HG03039 (cell line): ENCODE results near the gene PIGZ.
"Not testable (repeated sequence)": the region's sequence is repeated elsewhere in the genome, so short reads cannot be mapped to it uniquely, and the experiment has no call there.

Experiments
- ATAC-seq: cut with Tn5 transposase; IDR thresholded peaks from one replicate; pipeline ENCODE4 v1.9.1; 2021; ENCODE audit warnings: mild to moderate bottlenecking, moderate library complexity; ENCODE audit not compliant: unreplicated experiment

PIGZ gene

GRCh38 chr3:196962108-196962929 lies 6.3 kb downstream of the PIGZ start:
- no peak for ATAC-seq

DNA sequence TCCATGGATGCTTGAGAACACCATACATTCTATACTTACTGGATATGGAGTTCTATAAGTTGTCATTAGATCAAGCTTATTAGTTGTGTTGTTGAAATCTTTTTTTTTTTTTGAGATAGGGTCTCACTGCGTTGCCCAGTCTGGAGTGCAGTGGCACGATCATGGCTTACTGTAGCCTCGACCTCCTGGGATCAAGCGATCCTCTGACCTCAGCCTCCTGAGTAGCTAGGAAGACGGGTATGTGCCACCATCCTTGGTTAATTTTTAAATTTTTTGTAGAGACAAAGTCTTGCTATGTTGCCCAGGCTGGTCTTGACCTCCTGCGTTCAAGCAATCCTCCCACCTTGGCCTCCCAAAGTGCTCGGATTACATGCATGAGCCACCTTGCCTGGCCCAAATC lies 13.8 kb downstream of the PIGZ start:
- no peak for ATAC-seq

GRCh38 chr3:196951371-196951770 lies 17.3 kb downstream of the PIGZ start:
- ATAC-seq: no peak

DNA sequence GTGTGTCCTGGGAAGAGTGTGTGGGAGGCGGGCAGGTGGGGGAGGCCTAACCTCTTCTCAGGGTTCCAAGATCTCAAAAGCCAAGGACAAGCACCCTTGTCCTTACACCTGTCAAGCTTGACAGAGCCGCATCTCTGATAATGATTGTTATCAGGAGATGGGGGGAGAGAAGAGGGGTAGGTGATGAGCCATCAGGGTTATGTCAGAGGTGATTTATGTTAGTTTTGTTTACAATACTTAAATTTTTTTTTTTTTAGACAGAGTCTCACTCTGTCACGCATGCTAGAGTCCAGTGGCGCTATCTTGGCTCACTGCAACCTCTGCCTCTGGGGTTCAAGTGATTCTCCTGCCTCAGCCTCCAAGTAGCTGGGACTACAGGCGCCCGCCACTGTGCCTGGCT lies 18.9 kb downstream of the PIGZ start:
- no peak for ATAC-seq

GRCh38 chr3:196949285-196949619 lies 19.4 kb downstream of the PIGZ start:
- no peak for ATAC-seq

DNA sequence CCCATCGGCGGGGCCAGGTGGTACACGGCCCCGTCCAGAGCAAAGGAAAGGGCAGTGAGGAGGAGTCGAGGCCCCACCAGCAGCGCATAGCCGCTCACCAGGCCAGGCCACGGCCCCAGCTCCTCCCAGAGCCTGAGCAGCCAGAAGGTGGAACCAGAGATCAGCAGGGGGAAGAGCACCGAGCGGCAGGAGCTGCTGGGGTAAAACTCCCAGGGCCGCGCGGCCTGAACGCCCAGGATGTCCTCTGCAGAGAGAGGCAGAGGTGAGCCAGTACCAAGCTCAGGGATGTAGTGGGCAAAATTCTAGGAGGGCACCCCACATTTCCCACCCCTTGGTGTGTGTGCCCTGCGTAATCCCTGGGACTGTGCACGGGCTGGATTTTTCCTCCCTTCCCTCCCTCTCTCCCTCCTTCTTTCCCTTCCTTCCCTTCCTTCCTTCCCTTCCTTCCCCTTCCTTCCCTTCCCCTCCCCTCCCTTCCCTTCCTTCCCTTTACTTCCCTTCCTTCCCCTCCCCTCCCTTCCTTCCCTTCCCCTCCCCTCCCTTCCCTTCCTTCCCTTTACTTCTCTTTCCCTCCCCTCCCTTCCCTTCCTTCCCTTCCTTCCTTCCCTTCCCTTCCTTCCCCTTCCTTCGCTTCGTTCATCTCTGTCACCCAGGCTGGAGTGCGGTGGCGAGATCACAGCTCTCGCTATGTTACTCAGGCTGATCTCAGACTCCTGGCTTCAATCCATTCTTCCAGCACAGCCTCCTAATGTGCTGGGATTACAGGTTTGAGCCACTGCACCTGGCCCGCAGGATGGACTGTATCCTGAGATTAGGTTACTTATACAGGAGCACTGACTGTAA lies 20.0 kb downstream of the PIGZ start:
- ATAC-seq: no peak

DNA sequence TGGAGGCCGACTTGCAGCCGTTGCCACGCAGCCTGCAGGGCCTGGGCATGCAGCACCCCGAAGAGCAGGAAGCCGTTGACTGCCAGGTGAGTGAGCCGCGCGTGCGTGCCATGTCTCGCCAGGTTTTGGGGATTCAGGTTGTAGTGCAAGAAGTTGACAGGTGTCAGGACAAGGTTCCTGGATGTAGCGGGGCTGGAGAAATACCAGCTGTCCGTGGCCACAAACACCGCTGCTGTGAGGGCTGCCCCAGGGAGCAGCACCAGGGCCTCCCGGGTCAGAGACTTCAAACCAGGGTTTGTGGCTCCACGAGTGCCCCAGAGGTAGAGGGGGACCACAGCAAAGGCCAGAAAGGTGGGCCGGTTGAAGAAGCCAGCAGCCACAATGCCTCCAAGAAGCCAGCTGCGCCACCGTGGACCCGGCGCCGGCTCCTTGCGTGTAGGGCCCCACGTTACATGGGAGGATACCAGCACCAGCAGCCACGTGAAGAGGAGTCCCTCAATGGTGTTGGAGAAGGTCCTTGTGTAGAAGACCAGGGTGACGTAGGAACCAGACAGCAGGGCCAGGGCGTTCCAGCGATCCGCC lies 20.7 kb downstream of the PIGZ start:
- ATAC-seq: no peak

- no peak for ATAC-seq
These were observed 21.3 kb downstream of the PIGZ start for GRCh38 chr3:196947136-196947859.

GRCh38 chr3:196944037-196944790 lies 24.4 kb downstream of the PIGZ start:
- not testable (repeated sequence) for ATAC-seq

DNA sequence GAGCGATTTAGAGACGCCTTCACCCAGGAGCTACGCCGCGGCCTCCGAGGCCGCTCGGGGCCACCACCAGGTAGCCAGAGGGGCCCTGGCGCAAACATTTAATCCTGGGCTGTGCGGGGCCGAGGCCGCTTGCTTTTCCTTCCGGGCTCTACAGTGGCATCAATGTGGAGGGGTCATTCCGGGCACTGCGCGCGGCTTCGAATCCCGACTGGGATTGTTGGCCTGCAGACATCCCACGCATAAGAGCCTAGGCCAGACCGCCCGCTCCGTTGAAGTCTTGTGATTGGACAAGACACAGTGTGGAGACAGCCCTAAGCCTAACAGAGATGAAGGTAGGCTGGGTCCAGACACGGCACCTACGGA lies 25.7 kb downstream of the PIGZ start:
- peak; percentile 6 for ATAC-seq

DNA sequence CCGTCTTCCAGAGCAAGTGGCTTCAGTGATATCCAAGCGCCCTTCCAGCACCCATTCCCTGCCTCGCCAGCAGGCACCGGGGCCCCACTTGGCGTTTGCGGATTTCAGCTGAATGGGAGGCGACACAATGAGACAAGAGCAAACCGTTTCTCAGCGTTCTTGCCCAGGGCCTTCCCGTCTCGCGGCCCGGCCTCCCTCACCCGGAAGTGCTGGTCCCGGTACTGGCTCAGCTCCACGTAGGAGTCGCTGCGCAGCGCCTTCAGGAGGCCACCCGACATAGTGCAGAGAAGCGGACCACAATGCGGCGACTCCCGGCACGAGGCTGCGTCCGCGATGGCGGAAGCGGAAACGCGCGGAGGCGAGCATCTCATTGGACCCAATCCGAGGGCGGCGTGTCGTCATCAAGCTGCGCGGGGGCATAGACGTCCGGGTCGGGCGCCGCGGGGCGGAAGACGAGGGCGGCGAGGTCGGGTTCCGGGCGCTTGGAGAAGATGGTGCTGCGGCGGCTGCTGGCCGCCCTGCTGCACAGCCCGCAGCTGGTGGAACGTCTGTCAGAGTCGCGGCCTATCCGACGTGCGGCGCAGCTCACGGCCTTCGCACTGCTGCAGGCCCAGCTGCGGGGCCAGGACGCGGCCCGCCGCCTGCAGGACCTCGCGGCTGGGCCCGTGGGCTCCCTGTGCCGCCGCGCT lies 26.3 kb downstream of the PIGZ start, which contains the start of gene NCBP2:
Gene NCBP2 (minus strand): TSS at position 303 of the 689 bp plus-strand sequence. CDS start 25 bp downstream, at position 278.
- ATAC-seq: peak; percentile 85

DNA sequence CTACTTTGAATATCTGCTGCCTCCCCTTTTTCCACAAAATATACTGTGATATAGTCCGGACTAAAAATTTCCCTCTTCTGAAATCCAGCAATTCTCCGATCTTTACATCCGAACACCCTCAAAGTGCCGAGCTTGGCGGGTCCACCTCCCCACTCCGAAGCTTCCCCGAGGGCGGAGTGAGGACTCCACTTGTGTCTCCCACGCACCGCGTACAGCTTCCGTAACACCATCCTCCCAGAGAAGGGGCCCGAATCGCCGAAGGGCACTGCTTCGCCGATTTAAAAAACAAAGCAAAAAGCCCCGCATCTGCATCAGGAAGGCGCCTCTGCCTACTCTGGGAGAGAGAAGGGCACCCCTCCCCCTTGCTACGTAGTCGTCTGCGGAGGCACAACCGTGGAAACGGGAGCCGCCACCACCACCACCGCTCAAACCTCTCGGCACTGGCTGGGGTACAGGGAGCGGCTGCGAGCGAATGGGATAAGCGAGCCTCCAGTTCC lies 26.9 kb downstream of the PIGZ start:
- peak; percentile 26 for ATAC-seq

GRCh38 chr3:196938576-196938975 lies 30.1 kb downstream of the PIGZ start:
- no peak for ATAC-seq

DNA sequence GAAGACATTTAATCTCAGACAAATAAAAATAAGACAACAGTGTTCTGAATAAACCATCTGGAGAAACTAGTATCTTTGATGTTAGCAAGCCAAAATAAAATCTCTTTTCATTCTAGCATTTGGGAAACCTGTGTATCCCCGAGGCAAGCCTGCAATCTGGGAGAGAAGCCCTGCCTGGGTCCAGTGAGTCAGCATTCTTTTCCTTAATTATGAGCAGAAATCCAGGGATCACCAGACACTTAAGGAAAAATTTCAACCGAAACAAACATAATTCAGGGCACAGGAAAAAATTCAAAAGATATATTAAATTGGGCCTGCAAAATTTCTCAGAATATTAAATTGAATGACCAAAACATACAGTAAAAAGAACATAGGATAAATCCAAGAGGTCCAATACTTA lies 30.5 kb downstream of the PIGZ start:
- ATAC-seq: no peak

DNA sequence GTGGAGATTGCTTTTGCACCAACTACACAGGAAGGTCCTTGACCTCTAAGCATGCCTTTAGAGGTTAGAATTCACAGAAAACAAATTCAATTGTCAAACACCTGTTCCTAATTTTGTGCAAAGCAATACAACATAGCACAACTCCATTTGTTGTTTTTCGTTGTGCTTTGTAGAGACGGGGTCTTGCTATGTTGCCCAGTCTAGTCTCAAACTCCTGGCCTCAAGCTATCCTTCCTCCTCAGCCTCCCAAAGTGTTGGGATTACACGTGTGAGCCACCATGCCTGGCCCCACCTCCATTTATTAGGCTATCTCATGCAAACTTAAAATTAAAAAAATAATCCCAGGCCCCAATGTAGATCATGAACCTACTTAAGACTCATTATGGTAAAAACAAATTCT lies 32.3 kb downstream of the PIGZ start:
- no peak for ATAC-seq

- ATAC-seq: no peak
These were observed 36.0 kb downstream of the PIGZ start for GRCh38 chr3:196932600-196932999.

GRCh38 chr3:196931828-196932587 lies 36.6 kb downstream of the PIGZ start:
- ATAC-seq: no peak

DNA sequence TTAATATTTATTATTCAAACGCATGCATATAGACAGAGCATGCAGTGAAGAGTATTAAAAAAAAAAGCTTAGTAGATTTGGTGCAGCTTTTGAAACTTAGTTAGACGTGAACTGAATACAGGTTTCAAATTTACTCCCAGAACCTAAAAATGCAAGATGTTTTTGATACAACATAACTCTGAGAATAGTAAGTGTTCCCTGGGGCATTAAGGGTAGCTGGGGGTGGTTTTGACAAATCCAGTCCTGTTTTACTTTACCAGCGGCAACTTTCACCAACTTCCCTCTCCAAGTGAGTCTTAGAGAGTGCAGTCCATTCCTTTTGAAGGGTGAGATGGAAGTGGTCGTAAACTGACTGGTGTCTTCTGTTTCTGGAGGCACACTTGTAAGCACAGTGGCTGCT lies 37.5 kb downstream of the PIGZ start:
- no peak for ATAC-seq
